GM19043 (cell line): ENCODE results near the gene PPM1A.

Source experiments
- ATAC-seq: cut with Tn5 transposase; IDR thresholded peaks from one replicate; pipeline ENCODE4 v1.9.1; 2021; ENCODE audit warnings: low read depth; ENCODE audit not compliant: unreplicated experiment

Gene PPM1A

GRCh38 chr14:60248697-60249318 lies at the start of gene PPM1A:
Gene PPM1A (plus strand): TSS chr14:60249221. CDS start chr14:60282704, 33,483 bp downstream.
- peak; percentile 59 for ATAC-seq

- no peak for ATAC-seq
These were observed 49.7 kb upstream of the PPM1A start for GRCh38 chr14:60199321-60199720.

GRCh38 chr14:60204104-60204842 lies 44.7 kb upstream of the PPM1A start:
- ATAC-seq: peak; percentile 76

GRCh38 chr14:60204843-60205774 lies 43.9 kb upstream of the PPM1A start:
- ATAC-seq: peak; percentile 46

- no peak for ATAC-seq
These were observed 42.8 kb upstream of the PPM1A start for GRCh38 chr14:60206249-60206670.

- ATAC-seq: no peak
These were observed 42.0 kb upstream of the PPM1A start for GRCh38 chr14:60206837-60207533.

GRCh38 chr14:60210703-60211102 lies 38.3 kb upstream of the PPM1A start:
- no peak for ATAC-seq

- ATAC-seq: no peak
These were observed 37.9 kb upstream of the PPM1A start for GRCh38 chr14:60211153-60211552.

- ATAC-seq: peak; percentile 90
These were observed 36.3 kb upstream of the PPM1A start for GRCh38 chr14:60212503-60213371.

GRCh38 chr14:60214003-60214402 lies 35.0 kb upstream of the PPM1A start:
- no peak for ATAC-seq

- ATAC-seq: no peak
These were observed 34.5 kb upstream of the PPM1A start for GRCh38 chr14:60214415-60215126.

- ATAC-seq: no peak
These were observed 33.9 kb upstream of the PPM1A start for GRCh38 chr14:60215127-60215444.

- no peak for ATAC-seq
These were observed 33.3 kb upstream of the PPM1A start for GRCh38 chr14:60215520-60216420.

- no peak for ATAC-seq
These were observed 31.3 kb upstream of the PPM1A start for GRCh38 chr14:60217713-60218112.

- ATAC-seq: peak; percentile 48
These were observed 28.9 kb upstream of the PPM1A start for GRCh38 chr14:60220084-60220483.

- no peak for ATAC-seq
These were observed 28.1 kb upstream of the PPM1A start for GRCh38 chr14:60220917-60221316.

- no peak for ATAC-seq
These were observed 27.6 kb upstream of the PPM1A start for GRCh38 chr14:60221457-60221856.

- no peak for ATAC-seq
These were observed 26.2 kb upstream of the PPM1A start for GRCh38 chr14:60222820-60223219.
